HUES48 (cell line): ENCODE data around the gene PIRT.

Experiments used
- H3K27ac ChIP-seq: one replicate; pipeline ENCODE4 v1.7.0; 2013; ENCODE audit warnings: low read depth, low read length, inconsistent platforms
- H3K27me3 ChIP-seq: 2 replicates; pipeline ENCODE4 v1.6.1; 2013; ENCODE audit warnings: mild to moderate bottlenecking, low read length; ENCODE audit not compliant: control insufficient read depth, insufficient read depth
- H3K36me3 ChIP-seq: 2 replicates; pipeline ENCODE4 v1.6.1; 2013; ENCODE audit warnings: low read length; ENCODE audit not compliant: control insufficient read depth, insufficient read depth
- H3K4me1 ChIP-seq: 2 replicates; pipeline ENCODE4 v1.6.1; 2013; ENCODE audit warnings: mild to moderate bottlenecking, low read length; ENCODE audit not compliant: control insufficient read depth, insufficient read depth
- H3K4me3 ChIP-seq: 2 replicates; pipeline ENCODE4 v1.5.1; 2013; ENCODE audit warnings: mild to moderate bottlenecking, low read depth, low read length
- H3K9ac ChIP-seq: 2 replicates; pipeline ENCODE4 v1.6.1; 2013; ENCODE audit warnings: mild to moderate bottlenecking, low read depth, low read length, moderate library complexity
- H3K9me3 ChIP-seq: 2 replicates; pipeline ENCODE4 v1.6.1; 2013; ENCODE audit warnings: low read length; ENCODE audit not compliant: control insufficient read depth, insufficient read depth

PIRT gene

DNA sequence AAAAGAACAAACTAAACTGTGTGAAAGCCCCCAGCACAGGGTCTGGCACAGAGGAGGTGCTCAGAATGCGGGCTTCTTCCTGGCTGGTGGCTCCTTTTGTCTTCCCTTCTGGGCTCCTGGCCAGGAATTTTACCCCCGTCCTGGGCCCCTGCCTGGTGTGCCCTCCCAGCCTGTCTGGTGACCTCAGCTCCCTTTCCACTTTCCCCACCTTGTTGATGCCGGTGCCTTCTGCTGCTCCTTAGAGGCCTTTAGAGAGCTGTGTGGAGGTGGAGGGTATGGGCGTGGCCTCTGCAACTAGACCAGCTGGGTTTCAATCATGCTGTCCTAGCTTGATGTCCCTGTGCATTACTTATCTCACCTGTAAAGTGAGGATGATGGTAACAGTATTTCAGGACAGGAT, 16.8 kb downstream of the PIRT start:
- no peaks in the 10 kb centered on the region for H3K9me3 ChIP-seq

GRCh38 chr17:10815319-10815718, 22.6 kb downstream of the PIRT start:
- no peaks in the 10 kb centered on the region for H3K36me3 ChIP-seq
- H3K27ac ChIP-seq = no peak overlapping the region
- H3K9ac ChIP-seq = no peak overlapping the region
- H3K9me3 ChIP-seq = no peaks in the 10 kb centered on the region
- no peaks in the 10 kb centered on the region for H3K4me1 ChIP-seq
- no peaks in the 10 kb centered on the region for H3K27me3 ChIP-seq
- no peak overlapping the region for H3K4me3 ChIP-seq

More for the DNA sequence above, 16.8 kb downstream of the PIRT start:
- Histone ChIP-seq H3K4me3 (no peak overlapping the region), H3K27me3 (no peaks in the 10 kb centered on the region), H3K9ac (no peak overlapping the region), H3K4me1 (no peaks in the 10 kb centered on the region), H3K27ac (no peak overlapping the region), H3K36me3 (no peaks in the 10 kb centered on the region)

DNA sequence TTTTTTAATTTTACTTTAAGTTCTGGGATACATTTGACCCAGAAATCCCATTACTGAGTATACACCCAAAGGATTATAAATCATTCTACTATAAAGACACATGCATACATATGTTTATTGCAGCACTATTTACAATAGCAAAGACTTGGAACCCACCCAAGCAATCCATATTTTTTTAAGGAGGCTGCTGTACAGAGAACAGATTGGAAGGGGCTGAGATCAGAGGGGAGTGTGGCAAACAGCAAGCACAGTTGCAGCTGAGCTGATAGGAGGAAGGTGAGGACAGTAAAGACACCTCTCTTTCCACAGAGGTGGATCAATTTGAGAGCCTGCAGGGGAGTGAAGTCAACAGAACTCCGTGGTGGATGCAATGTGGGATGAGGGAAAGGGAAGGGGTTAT, 23.8 kb downstream of the PIRT start:
- Histone ChIP-seq H3K4me3 (no peak overlapping the region), H3K36me3 (no peaks in the 10 kb centered on the region), H3K27ac (no peak overlapping the region), H3K9me3 (no peaks in the 10 kb centered on the region), H3K9ac (no peak overlapping the region), H3K27me3 (no peaks in the 10 kb centered on the region), H3K4me1 (no peaks in the 10 kb centered on the region)

GRCh38 chr17:10812674-10813073, 25.2 kb downstream of the PIRT start:
- Histone ChIP-seq H3K36me3 (no peaks in the 10 kb centered on the region), H3K27me3 (no peaks in the 10 kb centered on the region), H3K27ac (no peak overlapping the region), H3K9ac (no peak overlapping the region), H3K9me3 (no peaks in the 10 kb centered on the region), H3K4me1 (no peaks in the 10 kb centered on the region), H3K4me3 (no peak overlapping the region)

- H3K27me3 ChIP-seq = no peaks in the 10 kb centered on the region
Observed at GRCh38 chr17:10809605-10810004, 28.3 kb downstream of the PIRT start.

GRCh38 chr17:10807704-10808128, 30.2 kb downstream of the PIRT start:
- no peak overlapping the region for H3K27ac ChIP-seq
- H3K36me3 ChIP-seq = no peaks in the 10 kb centered on the region
- H3K27me3 ChIP-seq = no peaks in the 10 kb centered on the region
- peaks cover 7% of the 10 kb centered on the region; the same call in 1 of the 2 replicates for H3K4me1 ChIP-seq
- no peak overlapping the region for H3K4me3 ChIP-seq
- H3K9ac ChIP-seq = no peak overlapping the region
- no peaks in the 10 kb centered on the region for H3K9me3 ChIP-seq

More at GRCh38 chr17:10809605-10810004, 28.3 kb downstream of the PIRT start:
- H3K4me3 ChIP-seq = no peak overlapping the region
- H3K9ac ChIP-seq = no peak overlapping the region
- peaks cover 3% of the 10 kb centered on the region; the same call in 1 of the 2 replicates for H3K4me1 ChIP-seq
- H3K27ac ChIP-seq = no peak overlapping the region
- no peaks in the 10 kb centered on the region for H3K9me3 ChIP-seq
- H3K36me3 ChIP-seq = no peaks in the 10 kb centered on the region

DNA sequence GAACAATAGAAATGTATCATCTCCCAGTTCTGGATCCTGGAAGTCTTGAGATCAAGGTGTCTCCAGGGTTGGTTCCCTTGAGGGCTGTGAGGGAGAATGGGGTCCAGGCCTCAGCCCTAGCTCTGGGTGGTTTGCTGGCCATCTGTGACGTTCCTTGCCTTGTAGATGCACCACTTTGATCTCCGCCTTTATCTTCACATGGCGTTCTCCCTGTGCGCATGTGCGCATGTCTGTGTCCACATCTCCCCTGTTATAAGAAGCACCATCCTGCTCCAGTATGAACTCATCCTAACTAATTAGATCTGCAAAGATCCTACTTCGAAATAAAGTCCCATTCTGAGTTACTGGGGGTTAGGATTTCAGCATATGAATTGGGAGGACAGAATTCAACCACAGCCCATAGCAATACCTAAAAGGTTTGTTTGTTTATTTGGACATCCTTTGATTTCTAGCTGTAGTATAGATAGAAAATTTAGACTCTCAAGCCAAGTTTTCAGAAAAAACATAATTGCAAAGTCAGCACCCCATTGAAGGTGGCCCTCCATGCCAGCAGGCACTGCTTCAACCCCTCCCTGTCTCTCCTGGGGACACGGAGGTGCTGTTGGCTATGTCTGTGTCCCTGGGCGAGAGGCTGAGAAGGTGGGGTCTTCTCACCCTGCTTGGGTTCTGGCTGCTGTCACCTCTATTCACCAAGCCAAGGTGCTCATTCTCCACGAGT, 31.2 kb downstream of the PIRT start:
- Histone ChIP-seq H3K4me1 (peaks cover 7% of the 10 kb centered on the region; the same call in 1 of the 2 replicates), H3K36me3 (no peaks in the 10 kb centered on the region), H3K4me3 (no peak overlapping the region), H3K27ac (no peak overlapping the region), H3K9ac (no peak overlapping the region), H3K9me3 (no peaks in the 10 kb centered on the region), H3K27me3 (no peaks in the 10 kb centered on the region)

- Histone ChIP-seq H3K4me1 (peaks cover 7% of the 10 kb centered on the region; the same call in 1 of the 2 replicates), H3K27ac (no peak overlapping the region), H3K9ac (no peak overlapping the region), H3K4me3 (no peak overlapping the region), H3K9me3 (no peaks in the 10 kb centered on the region), H3K36me3 (no peaks in the 10 kb centered on the region), H3K27me3 (no peaks in the 10 kb centered on the region)
Observed at GRCh38 chr17:10805911-10806310, 32.0 kb downstream of the PIRT start.

DNA sequence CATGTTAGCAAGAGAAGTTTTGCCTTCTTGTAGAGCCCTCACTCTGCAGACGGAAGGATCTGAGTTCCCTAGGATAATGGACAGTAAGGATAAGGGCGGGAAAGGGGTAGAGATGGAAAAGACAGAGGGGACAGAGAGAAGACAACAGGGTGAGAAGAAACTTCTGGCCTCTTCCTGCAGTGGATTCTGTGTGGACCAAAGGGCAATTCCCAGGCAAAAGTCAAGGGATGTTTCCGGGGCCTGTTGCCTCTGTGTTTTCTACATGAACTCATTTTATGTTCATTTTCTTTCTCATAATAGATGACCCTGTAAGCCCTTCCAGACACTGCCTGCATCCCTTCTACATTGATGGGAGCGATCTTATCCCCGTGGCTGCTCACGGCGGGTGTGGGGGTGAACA, 33.3 kb downstream of the PIRT start:
- peaks cover 7% of the 10 kb centered on the region; the same call in 1 of the 2 replicates for H3K4me1 ChIP-seq
- no peak overlapping the region for H3K9ac ChIP-seq
- no peaks in the 10 kb centered on the region for H3K9me3 ChIP-seq
- H3K4me3 ChIP-seq = no peak overlapping the region
- no peaks in the 10 kb centered on the region for H3K36me3 ChIP-seq
- H3K27ac ChIP-seq = no peak overlapping the region
- H3K27me3 ChIP-seq = no peaks in the 10 kb centered on the region

GRCh38 chr17:10803830-10804475, 33.9 kb downstream of the PIRT start, which contains the start of gene TMEM238L:
Gene TMEM238L (minus strand): TSS chr17:10804099. CDS start chr17:10803963, 136 bp downstream.
- H3K9me3 ChIP-seq = no peaks in the 10 kb centered on the region
- no peak within 1 kb of the TSS for H3K9ac ChIP-seq
- no peak within 1 kb of the TSS for H3K27ac ChIP-seq
- H3K4me1 ChIP-seq = peaks cover 7% of the 10 kb centered on the region; the same call in 1 of the 2 replicates
- no peaks in the 10 kb centered on the region for H3K36me3 ChIP-seq
- H3K27me3 ChIP-seq = no peaks in the 10 kb centered on the region
- no peak within 1 kb of the TSS for H3K4me3 ChIP-seq

GRCh38 chr17:10803350-10803749, 34.5 kb downstream of the PIRT start:
- H3K4me1 ChIP-seq = peaks cover 7% of the 10 kb centered on the region; the same call in 1 of the 2 replicates
- H3K9ac ChIP-seq = no peak overlapping the region
- no peak overlapping the region for H3K27ac ChIP-seq
- H3K27me3 ChIP-seq = no peaks in the 10 kb centered on the region
- no peaks in the 10 kb centered on the region for H3K9me3 ChIP-seq
- no peaks in the 10 kb centered on the region for H3K36me3 ChIP-seq
- no peak overlapping the region for H3K4me3 ChIP-seq
